Stimulated activated naive B cell treated with anti-CD40 and anti-IgM and Interleukin-4, amounts not matched to agents 10 μg/mL and 1 μg/mL and 100 μg/mL, for 72 hours (primary cell): ENCODE data around the gene IFT80.
"Not testable (repeated sequence)": the region's sequence is repeated elsewhere in the genome, so short reads cannot be mapped to it uniquely, and the experiment has no call there.

ENCODE experiments used
- ATAC-seq, 2 donors: fragments of 150-1000 bp; cut with Tn5 transposase; replicated peaks; 2 replicates each; pipeline ENCODE4 v1.10.0; 2021; ENCODE audit warnings: moderate library complexity in 1 of 2
- DNase-seq: peaks from one replicate; pipeline ENCODE4 v3.0.0; 2021
- H3K27ac Mint-ChIP-seq: one replicate; pipeline ENCODE4 v1.8.0; 2022; ENCODE audit warnings: mild to moderate bottlenecking, mixed read lengths
- H3K27me3 Mint-ChIP-seq, 2 donors: one replicate each; pipeline ENCODE4 v1.8.0; 2022; ENCODE audit warnings: mixed read lengths in 2 of 2
- H3K36me3 Mint-ChIP-seq, 2 donors: one replicate each; pipeline ENCODE4 v1.8.0; 2022; ENCODE audit warnings: mixed read lengths in 2 of 2, mild to moderate bottlenecking in 1 of 2
- H3K4me1 Mint-ChIP-seq, 2 donors: one replicate each; pipeline ENCODE4 v1.8.0; 2022; ENCODE audit warnings: mixed read lengths in 2 of 2, mild to moderate bottlenecking in 1 of 2
- H3K4me3 Mint-ChIP-seq, 2 donors: one replicate each; pipeline ENCODE4 v1.8.0; 2022; ENCODE audit warnings: mild to moderate bottlenecking in 2 of 2, mixed read lengths in 2 of 2, moderate library complexity in 1 of 2
- H3K9me3 Mint-ChIP-seq, 2 donors: one replicate each; pipeline ENCODE4 v1.8.0; 2022; ENCODE audit warnings: mixed read lengths in 2 of 2, mild to moderate bottlenecking in 1 of 2

The IFT80 gene

GRCh38 chr3:160365869-160366522 lies 33.0 kb downstream of the IFT80 start:
- no peak for DNase-seq
- H3K4me3 Mint-ChIP-seq = no peak overlapping the region
- H3K27ac Mint-ChIP-seq = no peak overlapping the region
- no peaks in the 10 kb centered on the region for H3K27me3 Mint-ChIP-seq
- H3K4me1 Mint-ChIP-seq = peaks cover 4 to 12% of the 10 kb centered on the region in 2 donors
- H3K36me3 Mint-ChIP-seq = peaks cover 31 to 45% of the 10 kb centered on the region in 2 donors
- no peak for ATAC-seq
- H3K9me3 Mint-ChIP-seq = no peaks in the 10 kb centered on the region

DNA sequence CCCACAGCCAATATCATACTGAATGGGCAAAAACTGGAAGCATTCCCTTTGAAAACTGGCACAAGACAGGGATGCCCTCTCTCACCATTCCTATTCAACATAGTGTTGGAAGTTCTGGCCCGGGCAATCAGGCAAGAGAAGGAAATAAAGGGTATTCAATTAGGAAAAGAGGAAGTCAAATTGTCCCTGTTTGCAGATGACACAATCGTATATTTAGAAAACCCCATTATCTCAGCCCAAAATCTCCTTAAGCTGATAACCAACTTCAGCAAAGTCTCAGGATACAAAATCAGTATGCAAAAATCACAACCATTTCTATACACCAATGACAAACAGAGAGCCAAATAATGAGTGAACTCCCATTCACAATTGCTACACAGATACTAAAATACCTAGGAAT lies 36.1 kb downstream of the IFT80 start:
- not testable (repeated sequence) for H3K4me3 Mint-ChIP-seq, H3K4me1 Mint-ChIP-seq, ATAC-seq, H3K27me3 Mint-ChIP-seq, H3K9me3 Mint-ChIP-seq, DNase-seq, H3K27ac Mint-ChIP-seq
- peaks cover 33 to 52% of the 10 kb centered on the region in 2 donors for H3K36me3 Mint-ChIP-seq

DNA sequence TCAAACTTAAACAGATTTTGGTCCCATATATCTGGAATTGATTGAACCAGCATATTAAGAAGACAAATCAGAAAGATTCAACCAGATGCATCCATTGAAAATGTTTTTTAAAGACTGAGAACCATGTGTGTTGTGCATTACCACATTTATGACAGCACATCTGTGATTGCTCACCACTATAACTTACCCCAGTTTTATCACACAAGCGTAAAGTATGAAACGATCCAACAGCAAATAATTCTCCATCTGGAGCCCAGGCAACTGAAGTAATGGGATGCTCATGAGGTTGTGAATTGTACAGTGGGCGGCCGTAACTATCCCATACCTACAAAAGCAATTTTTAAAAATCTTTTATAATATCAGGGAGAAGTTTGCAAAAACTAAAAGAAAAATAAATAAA lies 43.2 kb downstream of the IFT80 start:
- H3K27me3 Mint-ChIP-seq = no peaks in the 10 kb centered on the region
- H3K4me1 Mint-ChIP-seq = no peaks in the 10 kb centered on the region
- H3K27ac Mint-ChIP-seq = no peak overlapping the region
- ATAC-seq = no peak
- H3K4me3 Mint-ChIP-seq = no peak overlapping the region
- peaks cover 18 to 31% of the 10 kb centered on the region in 2 donors for H3K36me3 Mint-ChIP-seq
- no peak for DNase-seq
- H3K9me3 Mint-ChIP-seq = no peaks in the 10 kb centered on the region

DNA sequence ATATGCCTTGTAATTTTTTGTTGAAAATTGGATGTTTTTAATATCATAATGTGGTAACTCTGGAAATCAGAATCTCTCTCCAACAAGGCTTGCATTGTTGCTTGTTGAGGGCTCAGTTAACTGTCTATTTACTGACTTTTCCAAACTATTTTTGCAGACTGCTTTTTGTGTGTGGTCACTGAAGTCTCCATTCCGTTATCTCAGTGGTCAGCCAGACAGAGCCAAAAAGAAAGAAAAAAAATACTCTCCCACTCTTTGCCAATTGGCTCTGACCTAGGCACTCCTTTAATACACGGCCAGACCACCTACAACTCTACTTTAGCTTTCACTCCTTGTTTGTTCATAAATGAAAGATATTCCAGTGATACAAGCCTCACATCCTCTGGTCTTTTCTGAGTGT lies 52.5 kb downstream of the IFT80 start:
- H3K27me3 Mint-ChIP-seq = no peaks in the 10 kb centered on the region
- no peaks in the 10 kb centered on the region for H3K9me3 Mint-ChIP-seq
- no peak overlapping the region for H3K4me3 Mint-ChIP-seq
- no peak for DNase-seq
- no peak overlapping the region for H3K27ac Mint-ChIP-seq
- H3K4me1 Mint-ChIP-seq = no peaks in the 10 kb centered on the region
- no peak for ATAC-seq
- peaks cover 8 to 17% of the 10 kb centered on the region in 2 donors for H3K36me3 Mint-ChIP-seq

DNA sequence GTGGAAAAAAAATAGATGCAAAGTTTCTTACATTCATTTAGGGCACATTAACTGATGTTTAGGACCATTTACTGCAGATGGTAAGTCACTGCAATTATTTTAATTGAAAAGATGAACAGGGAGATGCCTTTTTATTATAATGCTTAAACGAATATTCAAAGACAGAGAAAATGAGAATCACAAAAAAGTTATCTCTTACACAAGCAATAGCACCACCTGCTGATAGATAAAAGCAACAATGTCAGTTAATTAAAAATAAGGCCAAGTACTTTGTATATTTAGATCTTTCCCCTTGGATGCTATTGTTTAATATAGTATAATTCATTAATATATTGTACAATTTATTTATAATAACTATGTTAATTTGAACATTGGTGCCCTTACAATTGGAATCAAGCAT lies 55.9 kb downstream of the IFT80 start:
- DNase-seq (no peak), ATAC-seq (no peak)
- Mint-ChIP-seq H3K4me3 (no peak overlapping the region), H3K4me1 (no peaks in the 10 kb centered on the region), H3K27ac (no peak overlapping the region), H3K27me3 (no peaks in the 10 kb centered on the region), H3K36me3 (peaks cover 7 to 16% of the 10 kb centered on the region in 2 donors), H3K9me3 (peaks cover under 1 to 2% of the 10 kb centered on the region in 2 donors)

- Mint-ChIP-seq H3K9me3 (peaks cover 5 to 6% of the 10 kb centered on the region in 2 donors), H3K4me1 (no peaks in the 10 kb centered on the region), H3K27me3 (no peaks in the 10 kb centered on the region), H3K36me3 (peaks cover 9 to 14% of the 10 kb centered on the region in 2 donors), H3K27ac (no peak overlapping the region), H3K4me3 (no peak overlapping the region)
- DNase-seq = no peak
- ATAC-seq = no peak
These were observed 58.7 kb downstream of the IFT80 start for GRCh38 chr3:160340351-160340750.

DNA sequence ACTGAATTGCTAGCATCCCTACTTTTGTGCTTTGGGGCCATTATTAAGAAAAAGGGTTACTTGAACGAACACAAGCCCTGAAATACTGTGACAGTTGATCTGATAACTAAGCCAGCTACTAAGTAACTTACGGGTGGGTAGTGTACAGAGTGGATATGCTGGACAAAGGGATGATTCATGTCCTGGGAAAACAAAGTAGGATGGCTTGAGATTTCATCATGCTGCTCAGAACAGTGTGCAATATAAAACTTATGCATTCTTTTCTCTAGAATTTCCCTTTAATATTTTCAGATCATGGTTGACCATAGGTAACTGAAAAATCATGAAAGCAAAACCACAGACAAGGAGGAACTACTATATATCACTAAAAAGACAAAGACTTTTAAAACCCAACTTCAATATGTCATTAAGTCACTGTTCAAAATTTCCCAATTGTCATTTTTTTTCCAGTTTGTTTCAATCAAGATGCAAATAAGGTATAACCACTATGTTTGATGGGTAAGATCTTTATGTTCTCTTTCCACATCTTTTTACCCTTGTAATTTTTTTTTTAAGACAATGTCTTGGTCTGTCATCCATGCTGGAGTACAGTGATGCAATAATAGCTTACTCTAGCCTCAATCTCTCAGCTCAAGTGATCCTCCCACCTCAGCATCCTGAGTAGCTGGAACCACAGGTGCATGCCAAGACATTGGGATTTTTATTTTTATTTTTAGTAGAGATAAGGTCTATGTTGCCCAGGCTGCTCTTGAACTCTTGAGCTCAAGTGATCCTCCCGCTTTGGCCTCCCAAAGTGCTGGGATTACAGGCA lies 67.7 kb downstream of the IFT80 start:
- peak; percentile 63 to 72 for ATAC-seq
- peaks cover 3 to 17% of the 10 kb centered on the region in 2 donors for H3K4me1 Mint-ChIP-seq
- peaks cover 8 to 14% of the 10 kb centered on the region in 2 donors for H3K36me3 Mint-ChIP-seq
- H3K9me3 Mint-ChIP-seq = peaks cover 2 to 3% of the 10 kb centered on the region in 2 donors
- H3K27ac Mint-ChIP-seq = no peak overlapping the region
- H3K4me3 Mint-ChIP-seq = no peak overlapping the region
- DNase-seq = no peak
- H3K27me3 Mint-ChIP-seq = no peaks in the 10 kb centered on the region

DNA sequence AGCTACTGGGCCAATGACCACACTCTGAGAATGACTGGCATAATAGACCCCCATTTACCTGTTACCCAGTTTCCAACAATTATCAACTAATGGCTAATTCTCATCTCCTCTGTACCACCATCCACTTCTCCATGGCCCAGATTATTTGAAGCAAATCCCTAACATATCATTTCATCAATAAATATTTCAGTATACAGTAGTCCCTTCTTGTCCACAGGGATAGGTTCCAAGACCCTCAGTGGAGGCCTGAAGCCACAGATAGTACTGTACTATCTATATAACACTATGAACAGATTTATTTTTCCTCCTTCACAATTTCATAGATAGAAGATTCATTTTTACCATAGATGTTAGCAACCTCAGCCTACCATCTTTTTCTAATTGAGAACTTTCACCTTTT lies 68.3 kb downstream of the IFT80 start:
- no peak overlapping the region for H3K27ac Mint-ChIP-seq
- H3K4me3 Mint-ChIP-seq = no peak overlapping the region
- H3K4me1 Mint-ChIP-seq = peaks cover 3 to 17% of the 10 kb centered on the region in 2 donors
- peaks cover 2 to 3% of the 10 kb centered on the region in 2 donors for H3K9me3 Mint-ChIP-seq
- no peaks in the 10 kb centered on the region for H3K27me3 Mint-ChIP-seq
- ATAC-seq (no peak), DNase-seq (no peak)
- peaks cover 8 to 15% of the 10 kb centered on the region in 2 donors for H3K36me3 Mint-ChIP-seq

DNA sequence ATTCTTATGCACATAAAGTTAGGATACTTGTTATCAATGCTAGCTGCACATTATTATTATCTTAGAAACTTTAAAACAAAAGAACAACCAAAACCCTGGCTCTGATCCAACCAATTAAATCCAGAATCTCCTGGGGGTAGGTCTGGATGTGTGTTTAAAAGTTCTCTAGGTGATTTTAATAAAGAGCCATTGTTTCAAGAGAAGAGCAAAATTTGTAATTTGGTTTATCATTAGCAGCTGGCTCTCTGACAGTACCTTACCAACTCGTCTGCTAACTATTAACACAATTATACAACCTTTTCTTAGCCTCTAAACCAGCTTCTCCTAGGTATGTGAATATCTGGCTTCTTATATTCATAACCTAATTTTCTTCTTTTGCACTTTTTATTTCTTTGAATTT lies 68.9 kb downstream of the IFT80 start:
- Mint-ChIP-seq H3K4me1 (peaks cover 3 to 17% of the 10 kb centered on the region in 2 donors), H3K36me3 (peaks cover 8 to 15% of the 10 kb centered on the region in 2 donors), H3K27ac (no peak overlapping the region)

GRCh38 chr3:160326286-160326685 lies 72.7 kb downstream of the IFT80 start:
- peaks cover 14 to 22% of the 10 kb centered on the region in 2 donors for H3K36me3 Mint-ChIP-seq
- not testable (repeated sequence) for H3K4me3 Mint-ChIP-seq, DNase-seq, H3K9me3 Mint-ChIP-seq, H3K4me1 Mint-ChIP-seq, H3K27ac Mint-ChIP-seq, ATAC-seq, H3K27me3 Mint-ChIP-seq

More for the DNA sequence above, 68.9 kb downstream of the IFT80 start:
- Mint-ChIP-seq H3K4me3 (no peak overlapping the region), H3K9me3 (peaks cover 2 to 3% of the 10 kb centered on the region in 2 donors), H3K27me3 (no peaks in the 10 kb centered on the region)
- ATAC-seq (no peak), DNase-seq (no peak)

- ATAC-seq, H3K27ac Mint-ChIP-seq, H3K9me3 Mint-ChIP-seq, DNase-seq, H3K4me1 Mint-ChIP-seq, H3K27me3 Mint-ChIP-seq, H3K4me3 Mint-ChIP-seq: not testable (repeated sequence)
- H3K36me3 Mint-ChIP-seq = peaks cover 14 to 25% of the 10 kb centered on the region in 2 donors
These were observed 77.2 kb downstream of the IFT80 start for GRCh38 chr3:160321821-160322220.

- Mint-ChIP-seq H3K27ac (no peak overlapping the region), H3K36me3 (peaks cover 17 to 35% of the 10 kb centered on the region in 2 donors), H3K27me3 (no peaks in the 10 kb centered on the region), H3K9me3 (peaks cover 5 to 6% of the 10 kb centered on the region in 2 donors), H3K4me1 (no peaks in the 10 kb centered on the region), H3K4me3 (no peak overlapping the region)
- DNase-seq (no peak), ATAC-seq (no peak)
These were observed 79.7 kb downstream of the IFT80 start for GRCh38 chr3:160319322-160319721.

DNA sequence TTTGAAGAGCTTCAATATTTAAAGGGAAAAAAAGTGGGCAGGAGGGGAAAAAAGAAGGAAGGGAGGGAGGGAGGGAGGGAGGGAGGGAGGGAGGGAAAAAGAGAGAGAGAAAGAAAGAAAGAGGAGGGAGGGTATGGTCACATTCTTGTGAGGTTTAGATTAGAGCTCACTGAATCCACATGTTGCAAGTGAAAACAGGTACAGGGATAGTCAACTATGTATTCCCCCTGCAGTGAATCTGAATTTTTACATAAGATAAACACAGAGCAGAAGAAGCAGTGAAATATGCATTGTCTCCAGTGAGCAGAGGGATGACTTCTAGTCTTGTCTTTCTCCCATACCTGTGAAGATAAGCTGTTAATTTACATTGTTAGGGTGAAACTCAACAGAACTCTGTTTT lies 84.0 kb downstream of the IFT80 start:
- no peak overlapping the region for H3K27ac Mint-ChIP-seq
- DNase-seq (no peak), ATAC-seq (no peak)
- H3K36me3 Mint-ChIP-seq = peaks cover 19 to 36% of the 10 kb centered on the region in 2 donors
- H3K9me3 Mint-ChIP-seq = peaks cover 0 to 2% of the 10 kb centered on the region in 2 donors
- no peak overlapping the region for H3K4me3 Mint-ChIP-seq
- no peaks in the 10 kb centered on the region for H3K27me3 Mint-ChIP-seq
- no peaks in the 10 kb centered on the region for H3K4me1 Mint-ChIP-seq

GRCh38 chr3:160312014-160312624 lies 86.9 kb downstream of the IFT80 start:
- peaks cover 4 to 5% of the 10 kb centered on the region in 2 donors for H3K9me3 Mint-ChIP-seq
- DNase-seq (no peak), ATAC-seq (no peak)
- H3K4me1 Mint-ChIP-seq = no peaks in the 10 kb centered on the region
- no peaks in the 10 kb centered on the region for H3K27me3 Mint-ChIP-seq
- H3K4me3 Mint-ChIP-seq = no peak overlapping the region
- H3K27ac Mint-ChIP-seq = no peak overlapping the region
- H3K36me3 Mint-ChIP-seq = peaks cover 29 to 43% of the 10 kb centered on the region in 2 donors
